Activated CD4-positive, alpha-beta T cell treated with anti-CD3 and anti-CD28 coated beads, Interleukin-2, amount 50 U/mL, for 24 hours (primary cell): ENCODE results near the gene ADORA2B.
A peak's percentile ranks its signal among the peaks of the same experiment; 100 is the strongest.
"Not testable (repeated sequence)": the region's sequence is repeated elsewhere in the genome, so short reads cannot be mapped to it uniquely, and the experiment has no call there.

Experiments
- DNase-seq, 2 donors: peaks; one replicate each; pipeline ENCODE4 v3.0.0-alpha.2; 2020; ENCODE audit warnings: low read depth in 1 of 2, low spot score in 1 of 2

ADORA2B gene

GRCh38 chr17:15979013-15979412 lies 34.1 kb downstream of the ADORA2B start:
- DNase-seq = not testable (repeated sequence)

GRCh38 chr17:15981208-15981607 lies 36.3 kb downstream of the ADORA2B start:
- peak in 1 of 2 donors; percentile 43 for DNase-seq

- no peak for DNase-seq
Measured at GRCh38 chr17:15981646-15982580, 37.0 kb downstream of the ADORA2B start.

- DNase-seq = no peak
Measured at GRCh38 chr17:15996322-15996721, 51.4 kb downstream of the ADORA2B start.

GRCh38 chr17:15998031-15998562 lies 53.2 kb downstream of the ADORA2B start:
- DNase-seq = no peak

GRCh38 chr17:15999141-15999973 lies 54.4 kb downstream of the ADORA2B start, which contains the start of the genes TTC19 and ZSWIM7:
Gene TTC19, plus strand, starts transcription at chr17:15999824. Its CDS starts 25 bp downstream, at chr17:15999849.
Gene ZSWIM7, minus strand, starts transcription at chr17:15999704. Its CDS starts 110 bp downstream, at chr17:15999594.
- DNase-seq = peak; percentile 88 to 91

- DNase-seq = no peak
Measured at GRCh38 chr17:15999974-16000827, 55.3 kb downstream of the ADORA2B start.

- DNase-seq = no peak
Measured at GRCh38 chr17:16001226-16001897, 56.4 kb downstream of the ADORA2B start.

GRCh38 chr17:16002708-16003260 lies 57.9 kb downstream of the ADORA2B start:
- no peak for DNase-seq

GRCh38 chr17:16003841-16004240 lies 58.9 kb downstream of the ADORA2B start:
- no peak for DNase-seq

GRCh38 chr17:16005636-16006035 lies 60.7 kb downstream of the ADORA2B start:
- no peak for DNase-seq

GRCh38 chr17:16007439-16007838 lies 62.5 kb downstream of the ADORA2B start:
- DNase-seq = no peak

GRCh38 chr17:16013943-16014407 lies 69.0 kb downstream of the ADORA2B start:
- no peak for DNase-seq

- DNase-seq = no peak
Measured at GRCh38 chr17:16019347-16019746, 74.4 kb downstream of the ADORA2B start.

- no peak for DNase-seq
Measured at GRCh38 chr17:16023881-16024280, 79.0 kb downstream of the ADORA2B start.

- DNase-seq = no peak
Measured at GRCh38 chr17:16025202-16025601, 80.3 kb downstream of the ADORA2B start.
